HG03442 (cell line): ENCODE results near the gene STARD3.

Experiments
- ATAC-seq: cut with Tn5 transposase; IDR thresholded peaks from one replicate; pipeline ENCODE4 v1.9.1; 2021; ENCODE audit warnings: mild to moderate bottlenecking, moderate library complexity; ENCODE audit not compliant: unreplicated experiment

The STARD3 gene

GRCh38 chr17:39658346-39658745 lies 21.4 kb downstream of the STARD3 start:
- no peak for ATAC-seq

DNA sequence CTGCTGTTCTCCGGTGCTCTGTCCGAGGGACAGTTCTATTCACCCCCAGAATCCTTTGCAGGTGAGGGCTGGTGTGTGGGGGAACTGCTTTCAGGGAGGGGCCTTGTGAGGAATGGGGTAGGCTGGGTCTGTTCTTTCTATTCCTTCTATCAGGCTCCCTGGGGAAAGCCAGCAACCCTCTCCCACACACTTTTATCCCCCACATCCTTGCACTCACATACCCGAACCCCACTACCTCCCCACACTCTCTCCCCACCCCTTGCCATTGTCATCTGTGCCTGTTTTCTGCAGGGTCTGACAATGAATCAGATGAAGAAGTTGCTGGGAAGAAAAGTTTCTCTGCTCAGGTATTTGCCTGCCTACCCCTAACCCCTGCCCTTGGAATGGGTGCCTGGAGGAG lies 21.8 kb downstream of the STARD3 start:
- ATAC-seq = no peak

- no peak for ATAC-seq
Measured at GRCh38 chr17:39659279-39660010, 22.5 kb downstream of the STARD3 start.

DNA sequence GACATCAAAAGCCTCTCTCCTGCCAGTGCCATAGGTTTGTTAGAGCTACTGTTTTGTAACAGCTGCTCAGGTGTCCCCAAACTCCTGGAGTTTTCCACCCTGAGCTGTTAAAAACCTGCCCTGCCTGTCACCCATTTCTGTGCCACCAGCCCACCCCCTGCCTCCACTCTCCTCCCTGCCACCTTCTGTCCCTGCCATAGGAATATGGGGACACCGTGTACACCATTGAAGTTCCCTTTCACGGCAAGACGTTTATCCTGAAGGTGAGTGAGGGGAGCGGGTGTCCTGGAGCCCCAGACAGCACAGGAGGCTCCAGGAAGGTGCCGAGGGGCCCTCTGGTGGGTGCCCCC lies 23.0 kb downstream of the STARD3 start:
- no peak for ATAC-seq

DNA sequence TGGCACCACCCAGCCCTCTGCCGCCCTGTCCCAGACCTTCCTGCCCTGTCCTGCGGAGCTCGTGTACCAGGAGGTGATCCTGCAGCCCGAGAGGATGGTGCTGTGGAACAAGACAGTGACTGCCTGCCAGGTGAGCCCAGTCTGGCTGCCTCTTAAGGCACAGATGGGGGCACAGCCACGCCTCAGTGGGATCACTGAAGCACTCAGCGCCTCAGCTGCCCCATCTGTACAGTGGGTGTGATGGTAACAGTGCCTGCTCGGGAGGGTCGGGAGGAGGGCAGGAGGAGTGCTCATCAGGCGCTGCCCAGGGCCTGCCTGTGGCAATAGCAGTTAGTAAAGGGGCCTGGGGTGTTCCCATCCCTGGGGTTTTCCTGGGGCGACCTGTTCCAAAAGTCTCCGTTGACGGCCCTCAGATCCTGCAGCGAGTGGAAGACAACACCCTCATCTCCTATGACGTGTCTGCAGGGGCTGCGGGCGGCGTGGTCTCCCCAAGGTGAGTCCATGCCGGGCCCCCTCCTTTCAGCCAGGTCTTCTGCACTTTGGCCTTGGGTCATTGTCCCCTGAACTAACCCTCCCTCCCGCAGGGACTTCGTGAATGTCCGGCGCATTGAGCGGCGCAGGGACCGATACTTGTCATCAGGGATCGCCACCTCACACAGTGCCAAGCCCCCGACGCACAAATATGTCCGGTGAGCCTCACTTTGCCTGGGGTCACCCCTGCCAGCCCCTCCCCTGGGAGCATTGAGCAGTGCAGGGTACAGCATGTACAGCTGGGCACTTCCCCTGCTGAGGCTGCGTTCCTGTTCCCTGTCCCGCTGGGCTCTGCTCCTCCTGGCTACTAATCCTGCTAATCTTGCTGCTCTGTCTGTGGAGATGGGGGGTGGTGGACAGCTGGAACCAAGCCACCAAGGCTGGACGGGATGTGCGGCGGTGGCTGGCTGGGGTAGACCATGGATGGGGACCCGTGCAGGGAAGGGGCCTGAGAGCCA lies 23.7 kb downstream of the STARD3 start:
- no peak for ATAC-seq

DNA sequence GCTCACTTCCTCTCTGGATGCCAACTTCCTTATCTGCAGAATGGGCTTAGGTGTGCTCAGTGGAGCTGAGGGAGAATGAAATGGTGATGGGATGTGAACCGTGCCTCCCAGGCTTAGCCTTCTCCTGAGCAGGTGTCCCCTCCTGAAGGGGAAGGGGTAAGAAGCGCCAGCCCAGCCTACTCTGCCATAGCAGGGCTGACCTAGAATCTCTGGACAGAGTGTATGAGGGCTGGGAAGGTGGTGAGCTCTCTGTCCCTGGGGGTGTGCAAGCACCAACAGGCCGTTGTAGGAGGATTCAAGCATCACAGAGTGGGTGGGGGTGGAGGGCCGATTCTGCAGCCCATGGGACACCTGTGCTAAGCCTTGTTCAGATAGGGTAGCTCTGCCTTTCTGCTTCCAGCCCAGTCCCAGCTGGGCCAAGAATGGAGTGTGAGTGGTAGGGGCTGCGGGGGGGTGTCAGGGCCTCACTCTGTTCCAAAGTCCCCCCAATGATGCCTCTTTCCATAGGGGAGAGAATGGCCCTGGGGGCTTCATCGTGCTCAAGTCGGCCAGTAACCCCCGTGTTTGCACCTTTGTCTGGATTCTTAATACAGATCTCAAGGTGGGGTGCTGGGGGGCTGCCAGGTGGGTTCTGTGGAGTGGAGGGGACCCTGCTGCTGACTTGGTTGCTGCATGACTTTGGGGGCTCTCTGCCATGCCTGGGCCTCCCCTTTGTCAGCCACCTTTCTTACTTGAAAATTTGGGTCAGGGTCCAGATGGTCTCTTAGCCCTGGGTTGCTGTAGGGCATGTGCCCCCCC lies 25.0 kb downstream of the STARD3 start:
- no peak for ATAC-seq

GRCh38 chr17:39662551-39663339 lies 25.8 kb downstream of the STARD3 start:
- no peak for ATAC-seq

DNA sequence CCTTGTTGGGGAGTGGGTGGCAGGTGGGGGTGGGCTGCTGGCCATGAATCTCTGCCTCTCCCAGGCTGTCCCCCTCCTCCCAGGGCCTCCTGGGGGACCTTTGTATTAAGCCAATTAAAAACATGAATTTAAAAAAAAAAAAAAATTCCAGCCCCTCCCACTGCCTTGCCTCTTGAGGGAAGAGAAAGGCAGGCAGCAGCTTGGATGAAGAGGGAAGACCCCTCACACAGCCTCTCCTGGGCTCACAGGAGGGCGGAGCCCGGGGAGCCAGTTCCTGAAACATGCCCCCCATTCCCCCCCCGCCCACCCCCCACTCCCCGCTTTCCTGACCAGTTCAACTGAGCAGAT lies 26.4 kb downstream of the STARD3 start:
- ATAC-seq = no peak

- no peak for ATAC-seq
Measured at GRCh38 chr17:39663688-39664580, 27.0 kb downstream of the STARD3 start.

GRCh38 chr17:39664581-39665561 lies 27.9 kb downstream of the STARD3 start, which contains the start of gene TCAP:
TCAP (plus strand) TSS chr17:39665349; CDS start chr17:39665360, 11 bp downstream.
- no peak for ATAC-seq

GRCh38 chr17:39665642-39666224 lies 28.8 kb downstream of the STARD3 start:
- no peak for ATAC-seq

DNA sequence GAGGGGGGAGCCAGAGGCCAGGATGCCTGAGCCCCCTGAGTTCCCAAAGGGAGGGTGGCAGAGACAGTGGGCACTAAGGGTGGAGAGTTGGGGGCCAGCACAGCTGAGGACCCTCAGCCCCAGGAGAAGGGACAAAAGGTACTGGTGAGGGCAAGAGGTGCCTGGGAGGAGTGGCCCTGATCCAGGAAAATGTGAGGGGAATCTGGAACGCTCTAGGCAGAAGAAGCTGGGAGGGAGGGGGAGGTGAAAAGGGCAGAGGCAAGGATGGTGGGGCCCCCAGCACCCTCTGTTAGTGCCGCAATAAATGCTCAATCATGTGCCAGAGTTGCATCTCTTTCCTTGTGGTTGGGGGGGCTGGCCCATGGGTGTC lies 29.3 kb downstream of the STARD3 start:
- no peak for ATAC-seq

GRCh38 chr17:39666601-39667261 lies 29.8 kb downstream of the STARD3 start:
- no peak for ATAC-seq

DNA sequence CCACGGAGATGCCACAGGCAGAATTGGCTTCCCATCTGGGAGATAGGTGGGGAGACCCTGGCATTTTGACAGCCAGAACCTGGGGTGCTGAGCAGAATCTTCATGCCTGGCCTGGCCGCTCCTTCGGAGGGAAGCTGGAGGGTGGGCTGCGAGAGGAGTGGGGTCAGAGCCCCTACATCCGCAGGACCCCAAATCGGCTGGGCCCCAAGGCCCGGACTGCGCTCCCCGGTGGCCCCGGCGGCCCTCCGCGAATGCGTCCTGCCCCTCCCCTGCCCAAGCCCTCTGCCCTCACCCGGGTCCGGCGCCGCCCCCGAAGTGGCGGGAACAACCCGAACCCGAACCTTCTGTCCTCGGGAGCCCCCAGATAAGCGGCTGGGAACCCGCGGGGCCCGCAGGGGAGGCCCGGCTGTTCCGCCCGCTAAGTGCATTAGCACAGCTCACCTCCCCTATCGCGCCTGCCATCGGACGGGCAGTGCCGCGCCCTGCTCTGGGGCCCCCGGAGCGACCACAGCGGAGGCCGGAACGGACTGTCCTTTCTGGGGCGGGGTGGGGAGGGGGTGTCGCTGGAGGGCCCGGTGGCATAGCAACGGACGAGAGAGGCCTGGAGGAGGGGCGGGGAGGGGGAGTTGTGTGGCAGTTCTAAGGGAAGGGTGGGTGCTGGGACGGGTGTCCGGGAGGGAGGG lies 30.5 kb downstream of the STARD3 start:
- no peak for ATAC-seq

DNA sequence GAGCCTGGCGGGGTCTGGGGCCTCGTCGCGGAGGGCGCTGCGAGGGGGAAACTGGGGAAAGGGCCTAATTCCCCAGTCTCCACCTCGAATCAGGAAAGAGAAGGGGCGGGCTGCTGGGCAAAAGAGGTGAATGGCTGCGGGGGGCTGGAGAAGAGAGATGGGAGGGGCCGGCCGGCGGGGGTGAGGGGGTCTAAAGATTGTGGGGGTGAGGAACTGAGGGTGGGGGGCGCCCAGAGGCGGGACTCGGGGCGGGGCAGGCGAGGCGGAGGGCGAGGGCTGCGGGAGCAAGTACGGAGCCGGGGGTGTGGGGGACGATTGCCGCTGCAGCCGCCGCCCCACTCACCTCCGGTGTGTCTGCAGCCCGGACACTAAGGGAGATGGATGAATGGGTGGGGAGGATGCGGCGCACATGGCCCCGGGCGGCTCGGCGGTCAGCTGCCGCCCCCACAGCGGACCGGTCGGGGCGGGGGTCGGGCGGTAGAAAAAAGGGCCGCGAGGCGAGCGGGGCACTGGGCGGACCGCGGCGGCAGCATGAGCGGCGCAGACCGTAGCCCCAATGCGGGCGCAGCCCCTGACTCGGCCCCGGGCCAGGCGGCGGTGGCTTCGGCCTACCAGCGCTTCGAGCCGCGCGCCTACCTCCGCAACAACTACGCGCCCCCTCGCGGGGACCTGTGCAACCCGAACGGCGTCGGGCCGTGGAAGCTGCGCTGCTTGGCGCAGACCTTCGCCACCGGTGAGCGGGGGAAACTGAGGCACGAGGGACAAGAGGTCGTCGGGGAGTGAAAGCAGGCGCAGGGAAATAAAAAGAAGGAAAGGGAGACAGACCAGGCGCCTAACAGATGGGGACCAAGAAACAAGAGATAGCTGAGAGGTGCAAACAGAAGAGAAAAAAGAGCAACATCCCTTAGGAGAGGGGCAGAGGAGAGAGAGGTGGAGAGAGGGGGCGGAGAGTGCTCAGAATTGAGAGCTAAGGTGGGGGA lies 31.3 kb downstream of the STARD3 start, which contains the start of gene PNMT:
PNMT (plus strand) TSS at position 509 of the 980 bp plus-strand sequence; CDS start at position 532, 23 bp downstream.
- no peak for ATAC-seq
